MM.1S (cell line): ENCODE results near the gene HINFP.

Experiments used
- EZH2 ChIP-seq: fragments of 300-600 bp; sonication (generic); optimal IDR thresholded peaks from 2 replicates; pipeline ENCODE3; 2017; ENCODE audit warnings: low read depth, mild to moderate bottlenecking, antibody characterized with exemption, low read length, mixed read lengths
- EZH2phosphoT487 ChIP-seq: fragments of 300-600 bp; sonication (generic); IDR thresholded peaks from 2 replicates; pipeline ENCODE4 v1.6.1; 2018; ENCODE audit warnings: antibody characterized with exemption, low read length
- TF ChIP-seq, protein P1 (sequence below): fragments of 300-600 bp; sonication (generic); IDR thresholded peaks from 2 replicates; pipeline ENCODE4 v1.5.1; 2016; ENCODE audit warnings: antibody characterized with exemption, low read length, mixed read lengths

DNA sequence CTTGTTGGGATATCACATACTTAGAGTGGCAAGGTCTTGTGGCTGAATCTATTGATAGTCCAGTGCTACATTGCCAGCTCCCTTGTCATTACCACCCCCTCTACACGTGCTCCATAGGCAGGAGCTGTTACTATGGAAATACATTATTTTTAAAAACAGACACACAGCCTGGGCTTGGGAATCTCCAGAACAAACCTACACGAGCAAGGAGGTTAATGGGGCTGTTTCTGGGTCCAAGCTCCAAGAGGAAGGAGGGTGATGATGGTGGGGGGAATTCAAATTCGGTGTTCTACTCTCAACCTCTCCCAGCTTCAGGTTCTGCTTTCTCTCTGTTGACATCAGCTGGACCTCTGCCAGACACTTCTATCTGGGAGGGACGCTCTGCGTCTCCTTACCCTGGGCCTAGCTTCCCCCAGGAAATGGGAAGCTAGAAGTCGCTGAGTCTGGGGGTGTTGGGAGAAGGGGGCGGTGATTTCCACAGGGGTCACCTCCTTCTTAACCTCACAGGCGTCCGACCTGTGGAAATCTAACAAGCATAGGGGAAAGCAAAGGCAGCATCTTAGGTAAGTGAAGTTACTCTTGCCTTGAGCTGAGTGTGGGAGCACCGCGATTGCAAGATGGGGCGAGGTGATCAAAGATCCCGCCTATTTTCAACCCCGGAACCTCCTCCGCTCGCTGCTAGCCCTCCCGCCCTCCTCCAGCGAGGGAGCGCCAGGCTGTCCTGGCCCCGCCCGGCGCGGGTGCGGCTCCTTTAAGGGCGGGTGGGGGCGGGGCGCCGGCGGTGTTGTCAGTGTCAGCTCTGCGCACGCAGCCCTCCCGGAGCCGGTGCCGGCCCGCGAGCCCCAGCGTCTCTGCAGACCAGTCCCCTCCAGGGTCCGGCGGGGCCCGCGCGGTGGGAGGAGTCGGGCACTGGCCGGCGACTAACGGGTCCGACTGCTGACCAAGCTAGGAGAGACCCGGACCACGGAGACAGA lies 14.5 kb upstream of the HINFP start, which contains the start of gene C2CD2L:
- TF ChIP-seq, protein P1, sequence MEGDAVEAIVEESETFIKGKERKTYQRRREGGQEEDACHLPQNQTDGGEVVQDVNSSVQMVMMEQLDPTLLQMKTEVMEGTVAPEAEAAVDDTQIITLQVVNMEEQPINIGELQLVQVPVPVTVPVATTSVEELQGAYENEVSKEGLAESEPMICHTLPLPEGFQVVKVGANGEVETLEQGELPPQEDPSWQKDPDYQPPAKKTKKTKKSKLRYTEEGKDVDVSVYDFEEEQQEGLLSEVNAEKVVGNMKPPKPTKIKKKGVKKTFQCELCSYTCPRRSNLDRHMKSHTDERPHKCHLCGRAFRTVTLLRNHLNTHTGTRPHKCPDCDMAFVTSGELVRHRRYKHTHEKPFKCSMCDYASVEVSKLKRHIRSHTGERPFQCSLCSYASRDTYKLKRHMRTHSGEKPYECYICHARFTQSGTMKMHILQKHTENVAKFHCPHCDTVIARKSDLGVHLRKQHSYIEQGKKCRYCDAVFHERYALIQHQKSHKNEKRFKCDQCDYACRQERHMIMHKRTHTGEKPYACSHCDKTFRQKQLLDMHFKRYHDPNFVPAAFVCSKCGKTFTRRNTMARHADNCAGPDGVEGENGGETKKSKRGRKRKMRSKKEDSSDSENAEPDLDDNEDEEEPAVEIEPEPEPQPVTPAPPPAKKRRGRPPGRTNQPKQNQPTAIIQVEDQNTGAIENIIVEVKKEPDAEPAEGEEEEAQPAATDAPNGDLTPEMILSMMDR, result no peak
- TF ChIP-seq EZH2 (no peak), EZH2phosphoT487 (no peak)
